Stimulated activated naive CD8-positive, alpha-beta T cell treated with anti-CD3 and anti-CD28 coated beads, Interleukin-15, amount 100 ng/mL, for 72 hours (primary cell): Measurements from ENCODE around the gene SUGCT.
A peak's percentile ranks its signal among the peaks of the same experiment; 100 is the strongest.

Experiments
- ATAC-seq: fragments of 150-1000 bp; cut with Tn5 transposase; 2 replicates; pipeline ENCODE4 v1.10.0; 2021; ENCODE audit warnings: mild to moderate bottlenecking, moderate library complexity
- DNase-seq, 2 donors: peaks; one replicate each; pipeline ENCODE4 v3.0.0; 2021 to 2022
- H3K27ac Mint-ChIP-seq, 2 donors: one replicate each; pipeline ENCODE4 v1.8.0; 2022; ENCODE audit warnings: mild to moderate bottlenecking in 2 of 2, mixed read lengths in 2 of 2, moderate library complexity in 2 of 2
- H3K27me3 Mint-ChIP-seq: one replicate; pipeline ENCODE4 v1.8.0; 2022; ENCODE audit warnings: mixed read lengths
- H3K4me1 Mint-ChIP-seq: one replicate; pipeline ENCODE4 v1.8.0; 2022; ENCODE audit warnings: mild to moderate bottlenecking, mixed read lengths
- H3K4me3 Mint-ChIP-seq, 2 donors: one replicate each; pipeline ENCODE4 v1.8.0; 2022; ENCODE audit warnings: mild to moderate bottlenecking in 2 of 2, mixed read lengths in 2 of 2, moderate library complexity in 1 of 2
- H3K9me3 Mint-ChIP-seq, 2 donors: one replicate each; pipeline ENCODE4 v1.8.0; 2022; ENCODE audit warnings: mixed read lengths in 2 of 2

SUGCT gene

GRCh38 chr7:40883826-40884225 is 749.0 kb downstream of the SUGCT start:
- ATAC-seq (no peak), DNase-seq (no peak)
- peaks cover 0 to 13% of the 10 kb centered on the region in 2 donors for H3K9me3 Mint-ChIP-seq
- H3K4me1 Mint-ChIP-seq, result no peaks in the 10 kb centered on the region
- H3K4me3 Mint-ChIP-seq, result no peak overlapping the region
- H3K27ac Mint-ChIP-seq, result no peak overlapping the region
- no peaks in the 10 kb centered on the region for H3K27me3 Mint-ChIP-seq

- ATAC-seq, result no peak
Observed at GRCh38 chr7:40884241-40884640, 749.4 kb downstream of the SUGCT start.

GRCh38 chr7:40885503-40885902 is 750.7 kb downstream of the SUGCT start:
- ATAC-seq, result no peak
- H3K4me3 Mint-ChIP-seq, result no peak overlapping the region
- peaks cover 1 to 22% of the 10 kb centered on the region in 2 donors for H3K9me3 Mint-ChIP-seq
- no peak for DNase-seq
- H3K27ac Mint-ChIP-seq, result peak overlapping the region in 1 of 2 donors; percentile 49
- no peaks in the 10 kb centered on the region for H3K27me3 Mint-ChIP-seq
- no peaks in the 10 kb centered on the region for H3K4me1 Mint-ChIP-seq

More at GRCh38 chr7:40884241-40884640, 749.4 kb downstream of the SUGCT start:
- Mint-ChIP-seq H3K27me3 (no peaks in the 10 kb centered on the region), H3K4me1 (no peaks in the 10 kb centered on the region), H3K4me3 (no peak overlapping the region), H3K9me3 (peaks cover 0 to 13% of the 10 kb centered on the region in 2 donors), H3K27ac (peak overlapping the region in 1 of 2 donors; percentile 31)
- DNase-seq, result no peak

- no peak overlapping the region for H3K27ac Mint-ChIP-seq
- ATAC-seq (no peak), DNase-seq (no peak)
- no peak overlapping the region for H3K4me3 Mint-ChIP-seq
- no peaks in the 10 kb centered on the region for H3K27me3 Mint-ChIP-seq
- peaks cover 12 to 33% of the 10 kb centered on the region in 2 donors for H3K9me3 Mint-ChIP-seq
- H3K4me1 Mint-ChIP-seq, result no peaks in the 10 kb centered on the region
Observed at GRCh38 chr7:40887099-40887498, 752.3 kb downstream of the SUGCT start.

- Mint-ChIP-seq H3K27me3 (no peaks in the 10 kb centered on the region), H3K9me3 (peaks cover 20 to 43% of the 10 kb centered on the region in 2 donors), H3K4me3 (no peak overlapping the region), H3K27ac (no peak overlapping the region), H3K4me1 (no peaks in the 10 kb centered on the region)
- ATAC-seq (peak; percentile 18), DNase-seq (no peak)
Observed at GRCh38 chr7:40888499-40888898, 753.7 kb downstream of the SUGCT start.

- ATAC-seq (peak; percentile 20), DNase-seq (no peak)
- H3K9me3 Mint-ChIP-seq, result peaks cover 20 to 43% of the 10 kb centered on the region in 2 donors
- H3K27ac Mint-ChIP-seq, result no peak overlapping the region
- H3K27me3 Mint-ChIP-seq, result no peaks in the 10 kb centered on the region
- H3K4me1 Mint-ChIP-seq, result no peaks in the 10 kb centered on the region
- no peak overlapping the region for H3K4me3 Mint-ChIP-seq
Observed at GRCh38 chr7:40889099-40889498, 754.3 kb downstream of the SUGCT start.

- Mint-ChIP-seq H3K27me3 (no peaks in the 10 kb centered on the region), H3K9me3 (peaks cover 20 to 43% of the 10 kb centered on the region in 2 donors), H3K4me1 (no peaks in the 10 kb centered on the region), H3K4me3 (no peak overlapping the region), H3K27ac (no peak overlapping the region)
- ATAC-seq (no peak), DNase-seq (no peak)
Observed at GRCh38 chr7:40889539-40889938, 754.7 kb downstream of the SUGCT start.

GRCh38 chr7:40890088-40890692 is 755.4 kb downstream of the SUGCT start:
- DNase-seq (no peak), ATAC-seq (no peak)
- Mint-ChIP-seq H3K9me3 (peaks cover 24 to 48% of the 10 kb centered on the region in 2 donors), H3K27me3 (no peaks in the 10 kb centered on the region), H3K4me1 (no peaks in the 10 kb centered on the region), H3K4me3 (no peak overlapping the region), H3K27ac (no peak overlapping the region)

- ATAC-seq (no peak), DNase-seq (no peak)
- Mint-ChIP-seq H3K9me3 (peaks cover 24 to 50% of the 10 kb centered on the region in 2 donors), H3K4me3 (no peak overlapping the region), H3K27ac (no peak overlapping the region), H3K27me3 (no peaks in the 10 kb centered on the region), H3K4me1 (no peaks in the 10 kb centered on the region)
Observed at GRCh38 chr7:40891232-40891631, 756.4 kb downstream of the SUGCT start.

- H3K27ac Mint-ChIP-seq, result no peak overlapping the region
- H3K9me3 Mint-ChIP-seq, result peaks cover 4 to 28% of the 10 kb centered on the region in 2 donors
- no peaks in the 10 kb centered on the region for H3K27me3 Mint-ChIP-seq
- no peak for ATAC-seq
- H3K4me3 Mint-ChIP-seq, result no peak overlapping the region
- no peak for DNase-seq
- H3K4me1 Mint-ChIP-seq, result no peaks in the 10 kb centered on the region
Observed at GRCh38 chr7:40899151-40899550, 764.3 kb downstream of the SUGCT start.

- H3K9me3 Mint-ChIP-seq, result peaks cover 2 to 25% of the 10 kb centered on the region in 2 donors
- H3K4me3 Mint-ChIP-seq, result no peak overlapping the region
- DNase-seq, result no peak
- no peak overlapping the region for H3K27ac Mint-ChIP-seq
- no peaks in the 10 kb centered on the region for H3K4me1 Mint-ChIP-seq
- ATAC-seq, result no peak
- H3K27me3 Mint-ChIP-seq, result no peaks in the 10 kb centered on the region
Observed at GRCh38 chr7:40899636-40900507, 765.1 kb downstream of the SUGCT start.

- Mint-ChIP-seq H3K27me3 (no peaks in the 10 kb centered on the region), H3K27ac (no peak overlapping the region), H3K4me3 (no peak overlapping the region), H3K9me3 (peaks cover 0 to 7% of the 10 kb centered on the region in 2 donors), H3K4me1 (no peaks in the 10 kb centered on the region)
- DNase-seq (no peak), ATAC-seq (no peak)
Observed at GRCh38 chr7:40903872-40904271, 769.1 kb downstream of the SUGCT start.

- no peaks in the 10 kb centered on the region for H3K27me3 Mint-ChIP-seq
Observed at GRCh38 chr7:40907286-40907685, 772.5 kb downstream of the SUGCT start.

GRCh38 chr7:40909346-40909980 is 774.7 kb downstream of the SUGCT start:
- Mint-ChIP-seq H3K4me1 (no peaks in the 10 kb centered on the region), H3K27ac (no peak overlapping the region), H3K9me3 (peaks cover 0 to 4% of the 10 kb centered on the region in 2 donors), H3K27me3 (no peaks in the 10 kb centered on the region), H3K4me3 (no peak overlapping the region)
- DNase-seq (no peak), ATAC-seq (no peak)

More at GRCh38 chr7:40907286-40907685, 772.5 kb downstream of the SUGCT start:
- H3K4me3 Mint-ChIP-seq, result no peak overlapping the region
- no peak for DNase-seq
- H3K27ac Mint-ChIP-seq, result no peak overlapping the region
- H3K9me3 Mint-ChIP-seq, result no peaks in the 10 kb centered on the region
- no peak for ATAC-seq
- no peaks in the 10 kb centered on the region for H3K4me1 Mint-ChIP-seq
